HG03469 (cell line): Measurements from ENCODE around the gene COPZ2.
"Not testable (repeated sequence)": the region's sequence is repeated elsewhere in the genome, so short reads cannot be mapped to it uniquely, and the experiment has no call there.

Experiments
- ATAC-seq: cut with Tn5 transposase; IDR thresholded peaks from one replicate; pipeline ENCODE4 v1.9.1; 2021; ENCODE audit warnings: mild to moderate bottlenecking, moderate library complexity, moderate number of reproducible peaks; ENCODE audit not compliant: unreplicated experiment

Gene COPZ2

GRCh38 chr17:48056246-48056745 lies 18.7 kb upstream of the COPZ2 start:
- ATAC-seq: no peak

GRCh38 chr17:48055531-48056245 lies 18.1 kb upstream of the COPZ2 start:
- no peak for ATAC-seq

GRCh38 chr17:48054238-48055185 lies 16.9 kb upstream of the COPZ2 start:
- ATAC-seq: no peak

GRCh38 chr17:48053758-48054237 lies 16.2 kb upstream of the COPZ2 start:
- ATAC-seq: no peak

GRCh38 chr17:48052956-48053757 lies 15.6 kb upstream of the COPZ2 start:
- no peak for ATAC-seq

GRCh38 chr17:48051706-48052486 lies 14.3 kb upstream of the COPZ2 start:
- no peak for ATAC-seq

GRCh38 chr17:48051283-48051682 lies 13.7 kb upstream of the COPZ2 start:
- ATAC-seq: no peak

GRCh38 chr17:48048384-48049126 lies 11.0 kb upstream of the COPZ2 start:
- ATAC-seq: peak; percentile 1

GRCh38 chr17:48047741-48048383 lies 10.3 kb upstream of the COPZ2 start, which contains the start of gene NFE2L1:
NFE2L1 (plus strand) TSS chr17:48048359; CDS start chr17:48051119, 2,760 bp downstream.
- peak; percentile 81 for ATAC-seq

GRCh38 chr17:48047113-48047740 lies 9.6 kb upstream of the COPZ2 start:
- no peak for ATAC-seq

- ATAC-seq: no peak
Observed at GRCh38 chr17:48046296-48046695, 8.7 kb upstream of the COPZ2 start.

GRCh38 chr17:48045316-48046001 lies 7.9 kb upstream of the COPZ2 start:
- no peak for ATAC-seq

- no peak for ATAC-seq
Observed at GRCh38 chr17:48044851-48045250, 7.3 kb upstream of the COPZ2 start.

GRCh38 chr17:48043176-48043575 lies 5.6 kb upstream of the COPZ2 start:
- no peak for ATAC-seq

- ATAC-seq: no peak
Observed at GRCh38 chr17:48038687-48039086, 1.1 kb upstream of the COPZ2 start.

- ATAC-seq: no peak
Observed at GRCh38 chr17:48037838-48038323, 284 bp upstream of the COPZ2 start.

GRCh38 chr17:48036693-48037035 lies 933 bp downstream of the COPZ2 start:
- no peak for ATAC-seq

GRCh38 chr17:48034734-48035133 lies 2.9 kb downstream of the COPZ2 start:
- not testable (repeated sequence) for ATAC-seq
